NB4 (cell line): ENCODE data around the gene GNAO1.

ENCODE experiments used
- POLR2A ChIP-seq: IDR thresholded peaks from 2 replicates; pipeline ENCODE4 v1.6.1; 2011; ENCODE audit warnings: mild to moderate bottlenecking; ENCODE audit not compliant: insufficient read length; ENCODE audit errors: extremely low read depth
- TF ChIP-seq, protein P1 (sequence below): IDR thresholded peaks from one replicate; pipeline ENCODE4 v1.5.1; 2012; ENCODE audit warnings: low read depth, low read length

- TF ChIP-seq, protein P1, sequence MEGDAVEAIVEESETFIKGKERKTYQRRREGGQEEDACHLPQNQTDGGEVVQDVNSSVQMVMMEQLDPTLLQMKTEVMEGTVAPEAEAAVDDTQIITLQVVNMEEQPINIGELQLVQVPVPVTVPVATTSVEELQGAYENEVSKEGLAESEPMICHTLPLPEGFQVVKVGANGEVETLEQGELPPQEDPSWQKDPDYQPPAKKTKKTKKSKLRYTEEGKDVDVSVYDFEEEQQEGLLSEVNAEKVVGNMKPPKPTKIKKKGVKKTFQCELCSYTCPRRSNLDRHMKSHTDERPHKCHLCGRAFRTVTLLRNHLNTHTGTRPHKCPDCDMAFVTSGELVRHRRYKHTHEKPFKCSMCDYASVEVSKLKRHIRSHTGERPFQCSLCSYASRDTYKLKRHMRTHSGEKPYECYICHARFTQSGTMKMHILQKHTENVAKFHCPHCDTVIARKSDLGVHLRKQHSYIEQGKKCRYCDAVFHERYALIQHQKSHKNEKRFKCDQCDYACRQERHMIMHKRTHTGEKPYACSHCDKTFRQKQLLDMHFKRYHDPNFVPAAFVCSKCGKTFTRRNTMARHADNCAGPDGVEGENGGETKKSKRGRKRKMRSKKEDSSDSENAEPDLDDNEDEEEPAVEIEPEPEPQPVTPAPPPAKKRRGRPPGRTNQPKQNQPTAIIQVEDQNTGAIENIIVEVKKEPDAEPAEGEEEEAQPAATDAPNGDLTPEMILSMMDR: no peak
- TF ChIP-seq POLR2A: no peak
Observed at GRCh38 chr16:56286809-56287208, 95.5 kb downstream of the GNAO1 start.
